Astrocyte (in vitro differentiated cells and primary cell): ENCODE results near the gene KHDC1L. TPM values are rescaled to one million over a fixed set of nuclear protein-coding genes. Genes with fewer than 3 reads are reported as not detected.

Experiments
- DNase-seq: peaks from one replicate; pipeline ENCODE4 v3.0.0-alpha.2; 2010; ENCODE audit warnings: low read depth
- FAIRE-seq: peaks from 2 replicates; lab custom pipeline; 2011; peaks lifted over from hg19 to GRCh38; lab: Jason Lieb, UNC
- H2AFZ ChIP-seq: 2 replicates; pipeline ENCODE4 v1.6.0; 2012; ENCODE audit warnings: low read depth, low read length, inconsistent platforms
- H3K27ac ChIP-seq: 2 replicates; pipeline ENCODE4 v1.5.1; 2011; ENCODE audit warnings: low read depth, low read length, inconsistent platforms
- H3K27me3 ChIP-seq: 2 replicates; pipeline ENCODE4 v1.6.0; 2011; ENCODE audit warnings: low read length, inconsistent platforms; ENCODE audit not compliant: insufficient read depth
- H3K36me3 ChIP-seq: 2 replicates; pipeline ENCODE4 v1.5.1; 2011; ENCODE audit warnings: low read length, inconsistent platforms; ENCODE audit not compliant: insufficient read depth
- H3K4me1 ChIP-seq: 2 replicates; pipeline ENCODE4 v1.5.1; 2011; ENCODE audit warnings: low read length, inconsistent platforms; ENCODE audit not compliant: insufficient read depth
- H3K4me2 ChIP-seq: 2 replicates; pipeline ENCODE4 v1.6.0; 2012; ENCODE audit warnings: low read length, inconsistent platforms
- H3K4me3 ChIP-seq: 2 replicates; pipeline ENCODE4 v1.5.1; 2011; ENCODE audit warnings: low read depth, mild to moderate bottlenecking, low read length, inconsistent platforms; ENCODE audit not compliant: insufficient read depth
- H3K79me2 ChIP-seq: 2 replicates; pipeline ENCODE4 v1.6.0; 2012; ENCODE audit warnings: mild to moderate bottlenecking, low read length, inconsistent platforms; ENCODE audit not compliant: insufficient read depth
- H3K9ac ChIP-seq: 2 replicates; pipeline ENCODE4 v1.6.0; 2012; ENCODE audit warnings: mild to moderate bottlenecking, low read length, inconsistent platforms
- H3K9me3 ChIP-seq: 2 replicates; pipeline ENCODE4 v1.5.1; 2012; ENCODE audit warnings: low read depth, mild to moderate bottlenecking, low read length, inconsistent platforms; ENCODE audit not compliant: insufficient read depth
- H4K20me1 ChIP-seq: 2 replicates; pipeline ENCODE4 v1.6.0; 2012; ENCODE audit warnings: low read length, inconsistent platforms; ENCODE audit not compliant: insufficient read depth
- H3K27ac Mint-ChIP-seq: one replicate; pipeline ENCODE4 v1.8.0; 2021; ENCODE audit warnings: mild to moderate bottlenecking, mixed read lengths; ENCODE audit not compliant: unreplicated experiment
- H3K27me3 Mint-ChIP-seq: one replicate; pipeline ENCODE4 v1.8.0; 2021; ENCODE audit warnings: low read depth, mixed read lengths; ENCODE audit not compliant: unreplicated experiment
- H3K36me3 Mint-ChIP-seq: one replicate; pipeline ENCODE4 v1.8.0; 2021; ENCODE audit warnings: low read depth, mixed read lengths; ENCODE audit not compliant: unreplicated experiment
- H3K4me1 Mint-ChIP-seq: one replicate; pipeline ENCODE4 v1.8.0; 2021; ENCODE audit warnings: low read depth, mixed read lengths; ENCODE audit not compliant: unreplicated experiment
- H3K4me3 Mint-ChIP-seq: one replicate; pipeline ENCODE4 v1.8.0; 2021; ENCODE audit warnings: mild to moderate bottlenecking, moderate library complexity, mixed read lengths; ENCODE audit not compliant: unreplicated experiment
- H3K9me3 Mint-ChIP-seq: one replicate; pipeline ENCODE4 v1.8.0; 2021; ENCODE audit warnings: mild to moderate bottlenecking, mixed read lengths; ENCODE audit not compliant: unreplicated experiment
- CTCF ChIP-seq: IDR thresholded peaks from 2 replicates; pipeline ENCODE4 v1.5.1; 2011; ENCODE audit warnings: low read depth, mild to moderate bottlenecking, inconsistent platforms, low read length, moderate library complexity; ENCODE audit not compliant: insufficient read depth
- EZH2 ChIP-seq: IDR thresholded peaks from 2 replicates; pipeline ENCODE4 v1.6.1; 2012; ENCODE audit warnings: mild to moderate bottlenecking, low read length, inconsistent platforms; ENCODE audit not compliant: insufficient read depth
- total RNA-seq: library from RNA; stranded (reverse); gene quantifications from 2 replicates; pipeline ENCODE4 v1.2.1, GENCODE V29; 2021

The KHDC1L gene
- total RNA-seq, 1 donor from 2014 or later = not detected

- Mint-ChIP-seq H3K4me3 (no peak overlapping the region), H3K9me3 (no peaks in the 10 kb centered on the region), H3K27me3 (peaks cover 3% of the 10 kb centered on the region), H3K36me3 (peaks cover 3% of the 10 kb centered on the region), H3K4me1 (no peaks in the 10 kb centered on the region), H3K27ac (no peak overlapping the region)
- Histone ChIP-seq H3K4me1 (no peaks in the 10 kb centered on the region), H3K79me2 (no peaks in the 10 kb centered on the region), H3K4me2 (no peak overlapping the region), H3K27me3 (no peaks in the 10 kb centered on the region), H3K27ac (no peak overlapping the region), H4K20me1 (no peaks in the 10 kb centered on the region), H3K36me3 (no peaks in the 10 kb centered on the region), H3K9ac (no peak overlapping the region), H3K4me3 (no peak overlapping the region), H3K9me3 (no peaks in the 10 kb centered on the region), H2AFZ (no peak overlapping the region)
- FAIRE-seq (no peak), DNase-seq (no peak)
- TF ChIP-seq EZH2 (no peak), CTCF (no peak)
Observed at GRCh38 chr6:73242001-73242400, 16.7 kb upstream of the KHDC1L start.

- Histone ChIP-seq H2AFZ (no peak overlapping the region), H3K9me3 (no peaks in the 10 kb centered on the region), H3K36me3 (no peaks in the 10 kb centered on the region), H3K4me1 (no peaks in the 10 kb centered on the region), H3K4me2 (no peak overlapping the region), H3K9ac (no peak overlapping the region), H3K79me2 (no peaks in the 10 kb centered on the region), H4K20me1 (no peaks in the 10 kb centered on the region), H3K4me3 (no peak overlapping the region), H3K27me3 (no peaks in the 10 kb centered on the region), H3K27ac (no peak overlapping the region)
- H3K27ac Mint-ChIP-seq = no peak overlapping the region
- TF ChIP-seq EZH2 (no peak), CTCF (no peak)
- no peak for DNase-seq
- H3K4me1 Mint-ChIP-seq = no peaks in the 10 kb centered on the region
- peaks cover 3% of the 10 kb centered on the region for H3K27me3 Mint-ChIP-seq
- FAIRE-seq = no peak
- H3K9me3 Mint-ChIP-seq = no peaks in the 10 kb centered on the region
- no peak overlapping the region for H3K4me3 Mint-ChIP-seq
- peaks cover 3% of the 10 kb centered on the region for H3K36me3 Mint-ChIP-seq
Observed at GRCh38 chr6:73240730-73241129, 15.4 kb upstream of the KHDC1L start.

- TF ChIP-seq CTCF (no peak), EZH2 (no peak)
Observed at GRCh38 chr6:73236144-73236750, 11.0 kb upstream of the KHDC1L start.

More at GRCh38 chr6:73236144-73236750, 11.0 kb upstream of the KHDC1L start:
- Histone ChIP-seq H4K20me1 (no peaks in the 10 kb centered on the region), H3K4me1 (no peaks in the 10 kb centered on the region), H3K9me3 (no peaks in the 10 kb centered on the region), H3K27me3 (no peaks in the 10 kb centered on the region), H3K9ac (no peak overlapping the region), H2AFZ (no peak overlapping the region), H3K79me2 (no peaks in the 10 kb centered on the region), H3K36me3 (no peaks in the 10 kb centered on the region), H3K27ac (no peak overlapping the region), H3K4me3 (no peak overlapping the region), H3K4me2 (no peak overlapping the region)
- no peaks in the 10 kb centered on the region for H3K27me3 Mint-ChIP-seq
- H3K4me1 Mint-ChIP-seq = no peaks in the 10 kb centered on the region
- no peak overlapping the region for H3K4me3 Mint-ChIP-seq
- FAIRE-seq (no peak), DNase-seq (peak; percentile 82)
- no peak overlapping the region for H3K27ac Mint-ChIP-seq
- H3K36me3 Mint-ChIP-seq = no peaks in the 10 kb centered on the region
- no peaks in the 10 kb centered on the region for H3K9me3 Mint-ChIP-seq
